ENCODE data around the gene MAN2A1. TPM values are rescaled to one million over a fixed set of nuclear protein-coding genes. Genes with fewer than 3 reads are reported as not detected.

Gene MAN2A1
- total RNA-seq, 2 experiments from 2014 or later, result 23.0 to 28.7 TPM

- no peak for DNase-seq (ENCODE audit: low spot score)
- Histone ChIP-seq H2AFZ (ENCODE audit: low read length) (no peak overlapping the region), H3K36me3 (ENCODE audit: insufficient read depth, low read length) (peaks cover 9% of the 10 kb centered on the region; the same call in 1 of the 2 replicates), H3K79me2 (ENCODE audit: insufficient read depth, low read depth, low read length) (peaks cover 34% of the 10 kb centered on the region; the same call in 1 of the 2 replicates), H3K9me2 (ENCODE audit: insufficient read depth, low read length) (no peaks in the 10 kb centered on the region), H4K20me1 (ENCODE audit: insufficient read depth, low read length) (peaks cover 14% of the 10 kb centered on the region), H3K9me3 (ENCODE audit: low read length) (no peaks in the 10 kb centered on the region), H3K4me1 (ENCODE audit: insufficient read depth, low read length, poor library complexity, severe bottlenecking) (no peaks in the 10 kb centered on the region), H3K27ac (ENCODE audit: low read depth, low read length, poor library complexity, severe bottlenecking) (no peak overlapping the region), H3K4me2 (ENCODE audit: low read length) (no peak overlapping the region), H3K4me3 (ENCODE audit: low read depth, low read length, poor library complexity, severe bottlenecking) (no peak overlapping the region)
- no peak for TF ChIP-seq EZH2phosphoT487 (IDR thresholded peaks at IDR 0.05; ENCODE audit: borderline replicate concordance, low read depth, low read length)
- no peak for TF ChIP-seq CTCF (conservative IDR thresholded peaks at IDR 0.05; ENCODE audit: low read length)
- intact Hi-C loops (cut with micrococcal nuclease; ENCODE audit: unreplicated experiment), result no loop called here
- no TSS peak for BruUV-seq (replicated peaks)
- ChIA-PET POLR2A (interaction anchor here (0.7 kb wide), 1 partner anchor 318 kb away, joined by 3 read pairs; no protein-coding TSS in a partner anchor), CTCF (ENCODE audit: unreplicated experiment) (no interaction called here)
Observed at GRCh38 chr5:109703166-109703565, 13.4 kb downstream of the MAN2A1 start.

GRCh38 chr5:109703829-109704228 lies 14.1 kb downstream of the MAN2A1 start:
- Histone ChIP-seq H3K4me3 (ENCODE audit: low read depth, low read length, poor library complexity, severe bottlenecking) (no peak overlapping the region), H3K9me2 (ENCODE audit: insufficient read depth, low read length) (no peaks in the 10 kb centered on the region), H3K27ac (ENCODE audit: low read depth, low read length, poor library complexity, severe bottlenecking) (no peak overlapping the region), H3K4me2 (ENCODE audit: low read length) (no peak overlapping the region), H4K20me1 (ENCODE audit: insufficient read depth, low read length) (peaks cover 14% of the 10 kb centered on the region), H3K79me2 (ENCODE audit: insufficient read depth, low read depth, low read length) (peaks cover 29% of the 10 kb centered on the region; the same call in 1 of the 2 replicates), H2AFZ (ENCODE audit: low read length) (no peak overlapping the region), H3K9me3 (ENCODE audit: low read length) (no peaks in the 10 kb centered on the region), H3K36me3 (ENCODE audit: insufficient read depth, low read length) (peaks cover 8% of the 10 kb centered on the region; the same call in 1 of the 2 replicates), H3K4me1 (ENCODE audit: insufficient read depth, low read length, poor library complexity, severe bottlenecking) (no peaks in the 10 kb centered on the region)
- ChIA-PET POLR2A (interaction anchor here (0.7 to 1.2 kb wide), 4 partner anchors 9 to 368 kb away, joined by 3 to 4 read pairs (median 3); no protein-coding TSS in a partner anchor), CTCF (ENCODE audit: unreplicated experiment) (no interaction called here)
- no TSS peak for BruUV-seq (replicated peaks)
- TF ChIP-seq EZH2phosphoT487 (IDR thresholded peaks at IDR 0.05; ENCODE audit: borderline replicate concordance, low read depth, low read length), result no peak
- no peak for TF ChIP-seq CTCF (conservative IDR thresholded peaks at IDR 0.05; ENCODE audit: low read length)
- DNase-seq (ENCODE audit: low spot score), result no peak
- intact Hi-C loops (cut with micrococcal nuclease; ENCODE audit: unreplicated experiment), result no loop called here

GRCh38 chr5:109704282-109704952 lies 14.7 kb downstream of the MAN2A1 start:
- peaks cover 4% of the 10 kb centered on the region; the same call in 1 of the 2 replicates for H3K36me3 ChIP-seq (ENCODE audit: insufficient read depth, low read length)
- no peaks in the 10 kb centered on the region for H3K9me3 ChIP-seq (ENCODE audit: low read length)
- ChIA-PET POLR2A (interaction anchor here (0.7 to 1.2 kb wide), 4 partner anchors 10 to 368 kb away, joined by 3 to 4 read pairs (median 3); no protein-coding TSS in a partner anchor), CTCF (ENCODE audit: unreplicated experiment) (no interaction called here)
- peaks cover 14% of the 10 kb centered on the region for H4K20me1 ChIP-seq (ENCODE audit: insufficient read depth, low read length)
- no peak overlapping the region for H2AFZ ChIP-seq (ENCODE audit: low read length)
- H3K4me3 ChIP-seq (ENCODE audit: low read depth, low read length, poor library complexity, severe bottlenecking), result no peak overlapping the region
- intact Hi-C loops (cut with micrococcal nuclease; ENCODE audit: unreplicated experiment), result no loop called here
- no TSS peak for BruUV-seq (replicated peaks)
- no peak for TF ChIP-seq CTCF (conservative IDR thresholded peaks at IDR 0.05; ENCODE audit: low read length)
- no peak for TF ChIP-seq EZH2phosphoT487 (IDR thresholded peaks at IDR 0.05; ENCODE audit: borderline replicate concordance, low read depth, low read length)
- H3K4me1 ChIP-seq (ENCODE audit: insufficient read depth, low read length, poor library complexity, severe bottlenecking), result no peaks in the 10 kb centered on the region
- no peak overlapping the region for H3K4me2 ChIP-seq (ENCODE audit: low read length)
- no peak for DNase-seq (ENCODE audit: low spot score)
- no peak overlapping the region for H3K27ac ChIP-seq (ENCODE audit: low read depth, low read length, poor library complexity, severe bottlenecking)
- no peaks in the 10 kb centered on the region for H3K9me2 ChIP-seq (ENCODE audit: insufficient read depth, low read length)
- peaks cover 25% of the 10 kb centered on the region; the same call in 1 of the 2 replicates for H3K79me2 ChIP-seq (ENCODE audit: insufficient read depth, low read depth, low read length)
